IMR-90 (cell line): ENCODE results near the gene KCNH6. TPM values are rescaled to one million over a fixed set of nuclear protein-coding genes. Genes with fewer than 3 reads are reported as not detected.

Source experiments
- ATAC-seq: fragments of 200-7000 bp; cut with Tn5 transposase; 2 replicates; pipeline ENCODE4 v1.9.1; 2020; ENCODE audit warnings: low read depth, mild to moderate bottlenecking, moderate library complexity
- BruUV-seq: library from RNA; stranded (reverse); fragments of 400-500 nt; replicated peaks from 2 replicates; lab custom pipeline; 2021; lab: Mats Ljungman, UMichigan
- CTCF ChIA-PET: fragments of 300-600 bp; formaldehyde crosslinking; extraction: SDS; loops from one replicate; lab custom pipeline; 2021; ENCODE audit warnings: antibody characterized with exemption; lab: Yijun Ruan, JAX
- POLR2A ChIA-PET: fragments of 300-600 bp; sonication (Branson Sonifier 250); formaldehyde crosslinking; loops from one replicate; lab custom pipeline; 2022; ENCODE audit warnings: antibody characterized with exemption; ENCODE audit not compliant: unreplicated experiment; lab: Charles Lee
- DNase-seq: peaks from one replicate; pipeline ENCODE4 v3.0.0; 2013
- H2AFZ ChIP-seq: replicated peaks from 2 replicates; pipeline ENCODE3; 2013; ENCODE audit warnings: low read length, mild to moderate bottlenecking; ENCODE audit not compliant: poor library complexity
- H2AK5ac ChIP-seq: 2 replicates; pipeline ENCODE4 v1.6.1; 2013; ENCODE audit warnings: low read depth, low read length, inconsistent platforms
- H2AK9ac ChIP-seq: replicated peaks from 2 replicates; pipeline ENCODE3; 2013; ENCODE audit warnings: mild to moderate bottlenecking, low read depth, low read length, moderate library complexity; ENCODE audit not compliant: poor library complexity
- H2BK120ac ChIP-seq: 2 replicates; pipeline ENCODE4 v1.6.1; 2013; ENCODE audit warnings: low read depth, low read length, inconsistent platforms
- H2BK15ac ChIP-seq: 3 replicates; pipeline ENCODE4 v1.6.1; 2013; ENCODE audit warnings: low read depth, low read length, inconsistent platforms
- H2BK20ac ChIP-seq: 2 replicates; pipeline ENCODE4 v1.6.1; 2013; ENCODE audit warnings: low read depth, mild to moderate bottlenecking, inconsistent platforms, low read length, moderate library complexity
- H2BK5ac ChIP-seq: 2 replicates; pipeline ENCODE4 v1.6.1; 2013; ENCODE audit warnings: mild to moderate bottlenecking, low read depth, low read length, inconsistent platforms; ENCODE audit not compliant: poor library complexity, severe bottlenecking
- H3K14ac ChIP-seq: replicated peaks from 2 replicates; pipeline ENCODE4 v1.6.1; 2013; ENCODE audit warnings: low read depth, low read length, inconsistent platforms
- H3K18ac ChIP-seq: 2 replicates; pipeline ENCODE4 v1.6.1; 2013; ENCODE audit warnings: low read depth, low read length, control low read depth
- H3K23ac ChIP-seq: 2 replicates; pipeline ENCODE4 v1.6.1; 2013; ENCODE audit warnings: low read depth, low read length, inconsistent platforms
- H3K27ac ChIP-seq: 2 replicates; pipeline ENCODE4 v1.5.1; 2013; ENCODE audit warnings: mild to moderate bottlenecking, control low read depth, low read length; ENCODE audit not compliant: insufficient read depth
- H3K27me3 ChIP-seq: 2 replicates; pipeline ENCODE4 v1.6.1; 2013; ENCODE audit warnings: low read length; ENCODE audit not compliant: control insufficient read depth, insufficient read depth
- H3K36me3 ChIP-seq: 2 replicates; pipeline ENCODE4 v1.6.1; 2013; ENCODE audit warnings: low read length, mixed read lengths; ENCODE audit not compliant: control insufficient read depth, insufficient read depth
- H3K4ac ChIP-seq: 2 replicates; pipeline ENCODE4 v1.6.1; 2013; ENCODE audit warnings: low read depth, low read length, inconsistent platforms
- H3K4me1 ChIP-seq: 2 replicates; pipeline ENCODE4 v1.6.1; 2013; ENCODE audit warnings: low read length, mixed read lengths; ENCODE audit not compliant: control insufficient read depth, insufficient read depth
- H3K4me2 ChIP-seq: 2 replicates; pipeline ENCODE4 v1.6.1; 2013; ENCODE audit warnings: low read depth, mild to moderate bottlenecking, control low read depth, low read length, moderate library complexity
- H3K4me3 ChIP-seq: 2 replicates; pipeline ENCODE4 v1.5.1; 2013; ENCODE audit warnings: low read depth, mild to moderate bottlenecking, control low read depth, low read length, moderate library complexity; ENCODE audit not compliant: insufficient read depth
- H3K56ac ChIP-seq: 2 replicates; pipeline ENCODE4 v1.6.1; 2013; ENCODE audit warnings: low read length, inconsistent platforms; ENCODE audit not compliant: insufficient read depth; ENCODE audit errors: extremely low read depth
- H3K79me1 ChIP-seq, 2 experiments: 2 replicates each; pipeline ENCODE4 v1.6.1; 2013; ENCODE audit warnings: low read length in 2 of 2, inconsistent platforms in 1 of 2, low read depth in 1 of 2
- H3K9ac ChIP-seq: 2 replicates; pipeline ENCODE4 v1.6.1; 2013; ENCODE audit warnings: low read depth, low read length, control low read depth
- H3K9me1 ChIP-seq: 2 replicates; pipeline ENCODE4 v1.6.1; 2013; ENCODE audit warnings: low read length, inconsistent platforms; ENCODE audit not compliant: insufficient read depth
- H3K9me3 ChIP-seq: 2 replicates; pipeline ENCODE4 v1.6.1; 2013; ENCODE audit warnings: low read length; ENCODE audit not compliant: control insufficient read depth, insufficient read depth
- H4K20me1 ChIP-seq: 2 replicates; pipeline ENCODE4 v1.6.1; 2013; ENCODE audit warnings: low read length, inconsistent platforms; ENCODE audit not compliant: insufficient read depth
- H4K5ac ChIP-seq: 2 replicates; pipeline ENCODE4 v1.6.1; 2013; ENCODE audit warnings: mild to moderate bottlenecking, low read depth, low read length, control low read depth
- H4K8ac ChIP-seq, 2 experiments: 2 replicates each; pipeline ENCODE4 v1.6.1; 2013; ENCODE audit warnings: low read depth in 2 of 2, low read length in 2 of 2, control low read depth in 1 of 2, inconsistent platforms in 1 of 2
- H4K91ac ChIP-seq: 2 replicates; pipeline ENCODE4 v1.6.1; 2013; ENCODE audit warnings: low read depth, low read length, inconsistent platforms; ENCODE audit not compliant: insufficient read depth
- BHLHE40 ChIP-seq: fragments of 150-350 bp; IDR thresholded peaks from 2 replicates; pipeline ENCODE4 v1.6.1; 2016; ENCODE audit warnings: mild to moderate bottlenecking, low read depth, low read length
- CEBPB ChIP-seq: IDR thresholded peaks from 2 replicates; pipeline ENCODE4 v1.6.1; 2012; ENCODE audit warnings: low read depth, low read length, improper control_type of control experiment
- CHD1 ChIP-seq: IDR thresholded peaks from 2 replicates; pipeline ENCODE4 v1.6.1; 2012; ENCODE audit warnings: low read depth, low read length, improper control_type of control experiment
- CTCF ChIP-seq: conservative IDR thresholded peaks from 2 replicates; pipeline ENCODE4 v1.5.1; 2012; ENCODE audit warnings: mild to moderate bottlenecking, low read depth, low read length, improper control_type of control experiment
- ELK1 ChIP-seq: fragments of 150-350 bp; IDR thresholded peaks from 2 replicates; pipeline ENCODE4 v1.6.1; 2016; ENCODE audit warnings: low read depth, mild to moderate bottlenecking, low read length, moderate library complexity, borderline replicate concordance
- FOS ChIP-seq: fragments of 150-350 bp; IDR thresholded peaks from 2 replicates; pipeline ENCODE4 v1.6.1; 2016; ENCODE audit warnings: low read depth, low read length
- MAFK ChIP-seq: IDR thresholded peaks from 2 replicates; pipeline ENCODE4 v1.6.1; 2012; ENCODE audit warnings: low read depth, low read length, improper control_type of control experiment
- MAZ ChIP-seq: IDR thresholded peaks from 2 replicates; pipeline ENCODE4 v1.6.1; 2012; ENCODE audit warnings: low read depth, mild to moderate bottlenecking, low read length, improper control_type of control experiment, moderate library complexity, borderline replicate concordance
- MXI1 ChIP-seq: IDR thresholded peaks from 2 replicates; pipeline ENCODE4 v1.6.1; 2012; ENCODE audit warnings: low read depth, mild to moderate bottlenecking, low read length, moderate library complexity, borderline replicate concordance
- NFE2L2 ChIP-seq: fragments of 150-350 bp; IDR thresholded peaks from 2 replicates; pipeline ENCODE4 v1.6.1; 2016; ENCODE audit warnings: low read depth, mild to moderate bottlenecking, low read length
- POLR2A ChIP-seq: IDR thresholded peaks from 2 replicates; pipeline ENCODE4 v1.6.1; 2012; ENCODE audit warnings: mild to moderate bottlenecking, low read depth, low read length
- RAD21 ChIP-seq: IDR thresholded peaks from 2 replicates; pipeline ENCODE4 v1.6.1; 2012; ENCODE audit warnings: low read length, improper control_type of control experiment
- RCOR1 ChIP-seq: IDR thresholded peaks from 2 replicates; pipeline ENCODE4 v1.6.1; 2012; ENCODE audit warnings: mild to moderate bottlenecking, low read length, improper control_type of control experiment; ENCODE audit not compliant: insufficient replicate concordance
- RFX5 ChIP-seq: IDR thresholded peaks from 2 replicates; pipeline ENCODE4 v1.8.0; 2012; ENCODE audit warnings: low read depth, mild to moderate bottlenecking, low read length, moderate library complexity
- SMC3 ChIP-seq: fragments of 150-350 bp; IDR thresholded peaks from 2 replicates; pipeline ENCODE4 v1.6.1; 2016; ENCODE audit warnings: low read depth, mild to moderate bottlenecking, antibody characterized with exemption, low read length, moderate library complexity
- USF2 ChIP-seq: fragments of 150-350 bp; IDR thresholded peaks from 2 replicates; pipeline ENCODE4 v1.6.1; 2017; ENCODE audit warnings: mild to moderate bottlenecking, antibody characterized with exemption, low read length, low read depth
- WGBS, 2 experiments: methylation state at CpG; one replicate each; pipeline versions ENCODE4 v1.1.5 to v1.1.7; 2013; ENCODE audit warnings: missing lambda C conversion rate in 2 of 2; ENCODE audit not compliant: insufficient read length in 1 of 2; ENCODE audit errors: extremely low coverage in 2 of 2; 5-methylcytosine and 5-hydroxymethylcytosine counted together
- dilution Hi-C: fragments of 300-500 bp; cut with HindIII; formaldehyde crosslinking; loops from one replicate; pipeline ENCODE4 v1.14.3; 2018; ENCODE audit warnings: low sequenced_read_pairs; ENCODE audit not compliant: unreplicated experiment
- in situ Hi-C: fragments of 300-500 bp; cut with MboI; formaldehyde crosslinking; loops from 3 replicates; pipeline ENCODE4 v1.14.3; 2019; ENCODE audit warnings: low sequenced_read_pairs, inconsistent platforms, mixed read lengths
- intact Hi-C: fragments of 100-400 bp; cut with micrococcal nuclease; formaldehyde crosslinking; loops from 2 replicates; pipeline ENCODE4 v1.10.0; 2022
- polyA plus RNA-seq, 3 experiments: library from polyadenylated mRNA; depleted of rRNA; stranded (reverse); fragments of >200 nt; gene quantifications; 2 replicates each; pipeline ENCODE4 v1.2.3, GENCODE V29; 2012; ENCODE audit warnings: low replicate concordance in 1 of 3
- total RNA-seq: library from RNA; depleted of rRNA; stranded (reverse); fragments of >200 nt; gene quantifications from 2 replicates; pipeline ENCODE4 v1.2.3, GENCODE V29; 2012

The KCNH6 gene
- total and polyA plus RNA-seq, 2 of the 4 experiments (the other 2 are of a cell fraction): 0.17 to 0.18 TPM

- H4K8ac ChIP-seq: no peak overlapping the region
- POLR2A ChIA-PET: no interaction called here
- no peak overlapping the region for H3K14ac ChIP-seq
- H3K4me2 ChIP-seq: no peak overlapping the region
- H3K9me3 ChIP-seq: no peaks in the 10 kb centered on the region
- in situ Hi-C loops (no loop called here), intact Hi-C loops (no loop called here), dilution Hi-C loops (no loop called here)
- DNase-seq (no peak), ATAC-seq (no peak)
- CTCF ChIA-PET: no interaction called here
- H3K27me3 ChIP-seq: no peaks in the 10 kb centered on the region
- no peak overlapping the region for H3K9ac ChIP-seq
- no peak overlapping the region for H3K23ac ChIP-seq
- no peak overlapping the region for H4K5ac ChIP-seq
- peaks cover 79% of the 10 kb centered on the region for H4K20me1 ChIP-seq
- no peak overlapping the region for H3K4me3 ChIP-seq
- no peak overlapping the region for H4K91ac ChIP-seq
- no peak overlapping the region for H2AFZ ChIP-seq
- H2AK9ac ChIP-seq: no peak overlapping the region
- no peak overlapping the region for H3K4ac ChIP-seq
- no peak overlapping the region for H3K56ac ChIP-seq
- no peak overlapping the region for H2BK120ac ChIP-seq
- H2BK5ac ChIP-seq: no peak overlapping the region
- no peaks in the 10 kb centered on the region for H3K36me3 ChIP-seq
- WGBS, 2 experiments: no CpG with 5 or more reads among the region's 3 CpGs
- TF ChIP-seq RCOR1 (no peak), NFE2L2 (no peak), FOS (no peak), POLR2A (no peak), CTCF (no peak), MAFK (no peak), MXI1 (no peak), USF2 (no peak), SMC3 (no peak), CEBPB (no peak), MAZ (no peak), ELK1 (no peak), RAD21 (no peak), CHD1 (no peak), RFX5 (no peak), BHLHE40 (no peak)
- peaks cover 6 to 62% of the 10 kb centered on the region in 2 experiments; a peak in 2 of 4 replicates for H3K79me1 ChIP-seq
- BruUV-seq: no TSS peak
- no peak overlapping the region for H3K27ac ChIP-seq
- H2AK5ac ChIP-seq: no peak overlapping the region
- peaks cover 10% of the 10 kb centered on the region for H3K9me1 ChIP-seq
- H3K18ac ChIP-seq: no peak overlapping the region
- H2BK20ac ChIP-seq: no peak overlapping the region
- H2BK15ac ChIP-seq: no peak overlapping the region
- peaks cover 4% of the 10 kb centered on the region; the same call in 1 of the 2 replicates for H3K4me1 ChIP-seq
These were observed 35.3 kb downstream of the KCNH6 start for GRCh38 chr17:63558441-63558840.
